NCI-H748 (cell line): ENCODE results near the gene SVOP.

Source experiments
- DNase-seq: peaks from one replicate; lab custom pipeline; 2025; ENCODE audit not compliant: unreplicated experiment; lab: John Stamatoyannopoulos, UW

Gene SVOP

GRCh38 chr12:108858311-108859074, 162.4 kb downstream of the SVOP start:
- no peak for DNase-seq
